GM19240 (cell line): ENCODE data around the gene NUF2.
"Not testable (repeated sequence)": the region's sequence is repeated elsewhere in the genome, so short reads cannot be mapped to it uniquely, and the experiment has no call there.

Source experiments
- DNase-seq: peaks from one replicate; pipeline ENCODE4 v3.0.0; 2011; ENCODE audit warnings: low spot score; ENCODE audit not compliant: insufficient read length

The NUF2 gene

GRCh38 chr1:163321311-163322305 lies at the start of gene NUF2:
TSS of gene NUF2 (plus strand) at chr1:163321954. CDS start at chr1:163326052, 4,098 bp downstream.
- peak; percentile 67 for DNase-seq

- no peak for DNase-seq
Observed at GRCh38 chr1:163273766-163274441, 47.9 kb upstream of the NUF2 start.

- DNase-seq, result no peak
Observed at GRCh38 chr1:163275222-163275621, 46.5 kb upstream of the NUF2 start.

DNA sequence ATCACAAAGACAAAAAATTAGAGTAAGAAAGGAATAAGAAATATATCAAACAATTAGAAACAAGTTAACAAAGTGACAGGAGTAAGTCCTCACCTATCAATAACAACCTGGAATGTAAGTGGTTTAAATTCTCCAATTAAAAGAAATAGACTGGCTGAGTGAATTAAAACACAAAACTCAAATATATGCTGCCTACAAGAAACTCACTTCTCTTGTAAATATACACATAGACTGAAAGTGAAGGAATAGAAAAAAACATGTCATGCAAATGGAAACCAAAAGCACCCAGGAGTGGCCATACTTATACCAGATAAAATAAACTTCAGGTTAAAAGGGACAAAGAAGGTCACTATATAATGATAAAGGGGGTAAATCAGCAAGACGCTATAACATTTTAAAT lies 43.2 kb upstream of the NUF2 start:
- DNase-seq, result no peak

DNA sequence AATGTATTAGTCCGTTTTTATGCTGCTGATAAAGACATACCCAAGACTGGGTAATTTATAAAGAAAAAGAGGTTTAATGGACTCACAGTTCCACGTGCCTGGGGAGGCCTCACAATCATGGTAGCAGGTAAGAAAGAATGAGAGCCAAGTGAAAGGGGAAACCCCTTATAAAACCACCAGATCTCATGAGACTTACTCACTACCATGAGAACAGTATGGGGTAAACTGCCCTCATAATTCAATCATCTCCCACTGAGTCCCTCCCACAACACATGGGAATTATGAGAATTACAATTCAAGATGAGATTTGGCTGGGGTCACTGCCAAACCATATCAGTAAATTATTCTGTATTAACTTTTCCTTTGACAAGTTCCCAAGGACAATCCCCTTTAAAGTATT lies 36.9 kb upstream of the NUF2 start:
- DNase-seq, result not testable (repeated sequence)

GRCh38 chr1:163290025-163290640 lies 31.6 kb upstream of the NUF2 start:
- DNase-seq, result no peak

DNA sequence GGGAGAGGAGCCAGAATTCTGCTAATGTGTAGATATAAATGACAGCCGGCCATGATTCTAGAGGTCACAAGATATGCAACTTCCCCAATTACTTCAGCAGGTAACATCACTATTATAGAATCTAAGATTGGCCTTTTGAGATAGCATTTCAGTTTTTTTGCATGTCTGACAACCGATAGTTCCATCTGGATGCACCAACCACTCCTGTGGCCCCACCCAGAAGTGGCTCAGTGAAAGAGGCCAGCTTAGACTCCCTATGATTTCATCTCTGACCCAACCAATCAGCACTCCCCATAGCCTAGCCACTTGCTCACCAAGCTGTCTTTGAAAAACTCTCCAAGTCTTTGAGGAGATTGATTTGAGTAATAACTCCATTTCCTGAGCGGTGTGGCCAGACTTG lies 30.3 kb upstream of the NUF2 start:
- DNase-seq, result no peak

GRCh38 chr1:163292153-163292552 lies 29.6 kb upstream of the NUF2 start:
- not testable (repeated sequence) for DNase-seq

- DNase-seq, result not testable (repeated sequence)
Observed at GRCh38 chr1:163293497-163293896, 28.3 kb upstream of the NUF2 start.

- no peak for DNase-seq
Observed at GRCh38 chr1:163295949-163296348, 25.8 kb upstream of the NUF2 start.

DNA sequence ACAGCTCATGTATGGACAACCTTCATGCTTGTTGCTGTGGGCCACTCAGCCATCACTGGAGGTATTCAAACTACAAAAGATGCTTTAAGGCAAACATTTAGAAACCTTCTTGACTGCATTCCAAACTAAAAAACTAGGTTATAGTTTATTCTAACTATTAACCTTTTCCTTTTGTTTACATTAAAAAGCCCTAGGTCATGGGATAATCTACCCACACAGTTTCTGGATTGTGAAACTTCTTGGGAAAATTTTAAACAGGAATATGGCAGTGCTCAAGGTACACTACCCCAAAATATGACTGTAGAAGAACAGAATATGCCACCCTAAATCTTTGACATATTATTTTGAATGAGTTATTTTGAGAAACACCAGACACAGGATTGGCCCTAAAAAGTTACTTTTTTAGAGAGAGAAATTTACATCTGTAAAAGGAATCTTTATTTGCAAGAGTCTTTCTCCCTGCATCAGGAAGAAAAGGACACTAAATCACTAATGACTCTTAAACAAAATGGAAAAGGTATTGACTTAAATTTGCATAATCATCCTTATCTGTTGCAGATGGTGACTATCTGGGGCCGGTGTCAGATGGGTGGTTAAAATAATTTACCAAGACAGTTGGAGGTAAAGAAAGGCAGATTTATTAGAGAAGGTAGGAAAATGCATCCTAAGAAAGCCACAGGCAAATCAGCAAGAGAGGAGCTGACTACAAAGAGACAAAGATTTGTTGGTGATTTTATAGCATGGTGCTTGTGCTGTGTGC lies 25.1 kb upstream of the NUF2 start:
- DNase-seq, result no peak

DNA sequence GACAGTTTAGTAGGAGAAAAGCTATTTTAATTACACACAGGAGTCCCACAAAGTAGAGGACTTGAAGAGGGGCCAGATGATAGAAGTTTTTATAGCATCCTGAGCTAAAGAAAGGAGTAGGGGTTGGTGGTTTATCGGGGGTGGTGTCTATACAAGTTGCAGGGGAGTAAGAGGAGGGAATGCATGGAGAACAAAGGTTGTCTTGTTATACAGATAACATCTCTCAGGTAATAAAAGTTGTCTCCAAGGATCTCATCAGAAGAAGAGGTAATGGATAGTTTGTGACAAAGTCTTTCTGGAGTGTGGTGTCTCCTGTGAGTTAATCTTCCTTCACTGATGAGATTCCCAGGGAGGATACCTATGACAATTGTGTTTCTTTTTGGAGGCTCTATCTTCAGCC lies 23.4 kb upstream of the NUF2 start:
- DNase-seq, result no peak

DNA sequence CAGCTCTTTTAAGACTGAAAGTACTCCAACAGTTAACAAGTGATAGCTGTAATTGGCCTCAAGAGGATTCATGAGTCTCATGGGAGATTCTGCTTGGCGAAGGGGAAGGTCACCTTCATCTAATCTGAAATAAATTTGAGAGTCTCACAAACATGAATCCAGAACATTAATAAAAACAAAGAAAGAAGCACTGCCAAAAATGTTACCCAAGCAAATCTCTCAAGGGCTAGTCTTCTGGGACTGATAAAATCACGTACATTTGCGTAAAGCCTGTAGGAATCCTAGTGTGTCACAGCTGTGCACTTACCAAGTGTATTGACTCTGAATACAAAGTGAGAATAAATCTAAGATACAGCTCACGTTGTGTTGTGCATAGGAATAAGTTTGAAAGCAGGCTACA lies 21.2 kb upstream of the NUF2 start:
- no peak for DNase-seq

- DNase-seq, result no peak
Observed at GRCh38 chr1:163303561-163303960, 18.2 kb upstream of the NUF2 start.

- no peak for DNase-seq
Observed at GRCh38 chr1:163305441-163305840, 16.3 kb upstream of the NUF2 start.

DNA sequence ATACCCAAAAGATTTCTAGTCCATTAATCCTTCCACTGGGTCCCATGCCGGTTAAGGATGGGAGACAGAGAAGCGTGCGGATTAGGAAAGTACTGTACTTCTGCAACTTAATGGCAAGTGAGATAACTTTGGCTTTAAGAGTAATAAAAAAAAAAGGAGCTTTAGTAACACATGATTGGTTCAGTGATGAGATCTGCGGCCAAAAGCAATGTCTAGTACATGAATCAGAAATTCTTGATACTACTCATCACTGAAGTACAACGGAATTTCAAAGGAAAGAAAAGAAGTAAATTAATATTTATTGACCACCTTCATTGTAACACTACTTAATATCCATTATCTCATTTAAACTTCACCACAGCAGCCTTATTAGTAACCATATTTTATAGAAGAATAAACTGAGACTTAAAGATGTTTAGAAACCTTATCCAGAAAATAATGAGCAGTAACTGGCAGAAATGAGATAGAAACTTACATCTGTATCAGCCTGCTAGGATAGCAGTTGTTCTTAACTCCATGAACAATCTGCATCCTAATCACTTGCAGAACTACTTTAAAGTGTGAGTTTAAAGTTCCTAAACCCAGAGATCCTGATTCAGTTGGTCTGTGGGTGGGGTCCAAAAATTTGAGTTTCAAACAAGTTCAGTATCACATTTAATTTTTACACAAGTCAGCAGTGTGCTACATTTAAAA lies 14.1 kb upstream of the NUF2 start:
- DNase-seq, result no peak

- DNase-seq, result no peak
Observed at GRCh38 chr1:163308811-163309210, 12.9 kb upstream of the NUF2 start.

DNA sequence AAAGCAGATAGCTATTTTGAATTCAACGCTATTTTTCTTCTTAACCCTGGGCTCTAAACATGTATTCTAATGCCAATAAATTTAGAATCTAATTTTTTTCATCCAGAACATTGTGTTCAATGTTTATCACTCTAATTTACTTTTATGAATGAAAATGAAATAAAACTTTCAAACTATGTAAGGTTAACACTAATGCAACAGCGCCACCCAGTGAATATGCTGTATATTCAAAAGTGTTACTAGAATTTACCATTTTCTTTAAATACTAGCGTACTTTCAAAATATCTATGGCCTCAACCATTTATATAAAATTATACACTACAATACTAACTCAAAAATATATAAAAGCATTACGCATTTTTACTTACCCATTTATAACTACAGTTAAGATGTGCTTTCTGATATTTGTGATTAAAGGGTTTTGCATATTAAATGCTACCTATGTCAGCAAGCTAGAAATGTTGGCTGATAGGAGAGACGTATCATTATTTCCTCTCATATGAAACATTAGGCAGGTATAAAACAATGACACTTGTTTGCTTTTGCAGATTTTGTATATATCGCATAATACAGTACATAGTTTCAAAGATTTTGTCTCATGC lies 5.9 kb upstream of the NUF2 start:
- no peak for DNase-seq

DNA sequence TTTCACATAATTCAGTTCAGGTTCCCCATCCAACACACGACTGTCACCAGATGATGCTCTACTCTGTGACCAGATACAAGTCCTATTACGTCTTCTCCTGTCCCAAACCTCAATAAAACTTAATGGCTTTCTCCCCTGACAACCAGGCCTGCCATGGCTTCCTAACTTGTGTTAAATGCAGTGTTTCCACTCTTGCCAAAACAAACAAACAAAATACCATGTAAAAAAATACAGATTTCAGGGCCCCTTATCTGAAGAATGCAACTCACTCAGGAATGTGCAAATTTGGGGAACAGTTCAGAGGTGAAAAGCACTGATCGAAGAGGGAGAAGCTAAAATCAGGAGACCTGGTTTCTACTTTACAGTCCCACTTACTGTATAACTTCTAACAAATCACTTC lies 863 bp upstream of the NUF2 start:
- no peak for DNase-seq

- not testable (repeated sequence) for DNase-seq
Observed at GRCh38 chr1:163323339-163323738, 1.6 kb downstream of the NUF2 start.
